Muscle of leg (tissue), 11 donors: ENCODE results near the gene PEG3. TPM values are rescaled to one million over a fixed set of nuclear protein-coding genes. Genes with fewer than 3 reads are reported as not detected.

ENCODE experiments used
- DNase-seq: peaks from one replicate; pipeline ENCODE4 v3.0.0; 2013
- H3K27ac ChIP-seq: one replicate; pipeline ENCODE4 v1.5.1; 2013; ENCODE audit warnings: mild to moderate bottlenecking, low read length, control low read depth
- H3K27me3 ChIP-seq: one replicate; pipeline ENCODE4 v1.6.1; 2013; ENCODE audit warnings: low read length; ENCODE audit not compliant: control insufficient read depth, insufficient read depth
- H3K36me3 ChIP-seq: one replicate; pipeline ENCODE4 v1.6.1; 2013; ENCODE audit warnings: low read length; ENCODE audit not compliant: control insufficient read depth, insufficient read depth
- H3K4me1 ChIP-seq: one replicate; pipeline ENCODE4 v1.6.1; 2013; ENCODE audit warnings: low read length; ENCODE audit not compliant: control insufficient read depth, insufficient read depth
- H3K4me3 ChIP-seq: one replicate; pipeline ENCODE4 v1.5.1; 2013; ENCODE audit warnings: low read length, control low read depth
- H3K9me3 ChIP-seq: replicated peaks from 2 replicates; pipeline ENCODE4 v1.6.1; 2013; ENCODE audit warnings: low read depth, low read length; ENCODE audit not compliant: control insufficient read depth
- WGBS: methylation state at CpG from one replicate; pipeline ENCODE4 v1.1.5; 2013; ENCODE audit warnings: missing lambda C conversion rate; ENCODE audit not compliant: insufficient coverage; 5-methylcytosine and 5-hydroxymethylcytosine counted together
- polyA plus RNA-seq, 8 donors: library from polyadenylated mRNA; unstranded; fragments of 120-200 nt; gene quantifications; one replicate each; pipeline versions ENCODE4 v1.2.1 to v1.2.3, GENCODE V29; 2013; ENCODE audit warnings: inconsistent platforms in 1 of 8, low replicate concordance in 1 of 8; ENCODE audit not compliant: insufficient read length in 8 of 8, insufficient read depth in 1 of 8
- total RNA-seq: library from RNA; stranded (reverse); fragments of 120-200 nt; gene quantifications from one replicate; pipeline ENCODE4 v1.2.4, GENCODE V29; 2013

PEG3 gene
- total and polyA plus RNA-seq, 9 donors: 180 to 272 (median 229) TPM

DNA sequence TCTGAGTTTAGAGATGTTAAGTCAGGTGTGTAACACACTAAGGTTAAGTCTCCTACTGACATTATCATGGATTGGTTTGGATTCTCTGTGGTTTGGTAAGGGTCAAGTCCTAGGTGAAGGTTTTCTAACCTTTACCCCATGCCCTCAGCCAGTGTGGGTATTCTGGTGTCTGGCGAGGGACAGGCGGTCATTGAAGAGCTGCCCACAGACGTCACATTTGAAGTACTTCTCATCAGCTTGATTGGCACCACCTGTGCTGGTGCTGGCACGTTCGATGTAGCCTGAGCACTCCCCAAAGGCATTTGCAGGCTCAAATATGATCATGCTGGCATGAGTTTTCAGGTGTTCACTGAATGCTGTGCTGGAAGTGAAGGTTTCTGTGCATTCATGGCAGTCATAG lies 27.0 kb downstream of the PEG3 start:
- no peaks in the 10 kb centered on the region for H3K27me3 ChIP-seq
- DNase-seq: no peak
- H3K27ac ChIP-seq: no peak overlapping the region
- H3K4me3 ChIP-seq: no peak overlapping the region
- H3K4me1 ChIP-seq: no peaks in the 10 kb centered on the region
- H3K36me3 ChIP-seq: peaks cover 64% of the 10 kb centered on the region
- H3K9me3 ChIP-seq: no peaks in the 10 kb centered on the region
- WGBS: 82% methylated on average over 5 of the region's 5 CpGs

- Histone ChIP-seq H3K27me3 (no peaks in the 10 kb centered on the region), H3K4me1 (no peaks in the 10 kb centered on the region), H3K27ac (no peak overlapping the region), H3K9me3 (peaks cover 5% of the 10 kb centered on the region), H3K36me3 (peaks cover 57% of the 10 kb centered on the region), H3K4me3 (no peak overlapping the region)
- DNase-seq: no peak
- 79% methylated on average over 6 of the region's 6 CpGs for WGBS
These were observed 29.0 kb downstream of the PEG3 start for GRCh38 chr19:56811480-56811879.

- no peak for DNase-seq
- no peak overlapping the region for H3K4me3 ChIP-seq
- no CpG with 5 or more reads among the region's 1 CpG for WGBS
- H3K27ac ChIP-seq: no peak overlapping the region
- peaks cover 44% of the 10 kb centered on the region for H3K36me3 ChIP-seq
- no peaks in the 10 kb centered on the region for H3K4me1 ChIP-seq
- peaks cover 13% of the 10 kb centered on the region for H3K9me3 ChIP-seq
- H3K27me3 ChIP-seq: no peaks in the 10 kb centered on the region
These were observed 30.3 kb downstream of the PEG3 start for GRCh38 chr19:56810260-56810659.

DNA sequence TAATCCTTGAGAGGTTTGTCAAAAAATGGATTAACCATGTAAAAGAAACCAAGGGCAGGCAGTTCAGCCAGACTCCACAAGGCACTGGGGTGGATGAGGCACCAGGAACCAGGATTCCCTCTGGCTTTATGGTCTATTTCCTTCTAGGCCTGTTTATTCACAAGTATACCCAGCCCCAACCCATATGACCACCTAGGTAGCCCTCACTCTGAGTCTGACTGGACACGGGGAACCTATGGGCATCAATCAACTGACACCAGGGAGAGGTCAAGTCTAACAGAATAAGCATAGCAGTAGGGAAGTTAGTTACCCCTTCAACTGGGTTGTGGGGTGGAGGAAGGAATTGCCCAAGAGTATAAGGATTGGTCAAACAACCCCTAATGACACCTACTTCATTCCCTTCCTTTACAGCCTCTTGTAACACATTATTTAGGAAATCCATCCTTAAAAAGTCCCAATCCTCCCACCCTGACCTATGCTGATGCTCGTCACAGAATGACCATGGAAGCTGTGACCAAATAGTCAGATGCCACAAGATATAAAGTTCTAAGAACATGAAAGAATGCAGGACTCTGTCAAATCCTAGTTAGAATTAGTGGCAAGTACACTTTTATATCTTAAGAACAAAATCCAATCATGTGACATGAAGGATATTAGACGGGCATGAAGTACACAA lies 31.7 kb downstream of the PEG3 start:
- WGBS: 100% methylated on average over 1 of the region's 3 CpGs
- Histone ChIP-seq H3K4me1 (no peaks in the 10 kb centered on the region), H3K4me3 (no peak overlapping the region), H3K27ac (no peak overlapping the region), H3K9me3 (peaks cover 18% of the 10 kb centered on the region), H3K36me3 (peaks cover 33% of the 10 kb centered on the region), H3K27me3 (no peaks in the 10 kb centered on the region)
- DNase-seq: no peak

DNA sequence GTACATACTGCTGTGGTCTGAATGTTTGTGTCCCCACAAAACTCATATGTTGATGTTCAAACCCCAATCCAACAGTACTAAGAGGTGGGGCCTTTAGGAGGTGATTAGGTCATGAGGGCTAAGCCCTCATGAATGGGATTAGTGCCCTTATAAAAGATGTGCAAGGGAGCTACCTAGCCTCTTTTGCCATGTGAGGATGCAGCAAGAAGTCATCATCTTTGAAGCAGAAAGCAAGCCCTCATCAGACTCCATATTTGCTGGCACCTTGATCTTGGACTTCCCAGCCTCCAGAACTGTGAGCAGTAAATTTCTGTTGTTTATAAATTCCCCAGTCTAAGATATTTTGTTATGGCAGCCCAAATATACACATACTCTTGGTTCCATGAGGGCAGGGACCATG lies 33.9 kb downstream of the PEG3 start:
- Histone ChIP-seq H3K27ac (no peak overlapping the region), H3K27me3 (no peaks in the 10 kb centered on the region), H3K4me3 (no peak overlapping the region), H3K9me3 (peaks cover 32% of the 10 kb centered on the region), H3K4me1 (no peaks in the 10 kb centered on the region), H3K36me3 (peaks cover 22% of the 10 kb centered on the region)
- no peak for DNase-seq

Other genes starting within 250 kb of the PEG3 start
- gene ZNF71, start 245.4 kb downstream of the PEG3 start, total RNA-seq: 6.3 TPM
- 1 to 10 TPM; 6.4 to 8.6 (median 7.5) TPM for gene ZNF71, start 245.4 kb downstream of the PEG3 start, polyA plus RNA-seq
- gene SMIM17, start 197.6 kb downstream of the PEG3 start, total RNA-seq: 0.93 TPM
- gene SMIM17, start 197.6 kb downstream of the PEG3 start, polyA plus RNA-seq: 1 to 10 TPM in 6 of 8 donors, under 1 TPM in 2; 0.85 to 2.6 (median 1.3) TPM
- 3.0 TPM for gene ZNF835, start 169.0 kb downstream of the PEG3 start, total RNA-seq
- gene ZNF835, start 169.0 kb downstream of the PEG3 start, polyA plus RNA-seq: 1 to 10 TPM; 1.7 to 4.1 (median 3.6) TPM
- gene ZIM2, start within 50 bp of the PEG3 start, total RNA-seq: 4.6 TPM
- 1 to 10 TPM in 7 of 8 donors, under 1 TPM in 1; 0.95 to 4.1 (median 1.8) TPM for gene ZIM2, start within 50 bp of the PEG3 start, polyA plus RNA-seq